HG02642 (cell line): ENCODE data around the gene C12orf54.
"Not testable (repeated sequence)": the region's sequence is repeated elsewhere in the genome, so short reads cannot be mapped to it uniquely, and the experiment has no call there.

Experiments used
- ATAC-seq: cut with Tn5 transposase; IDR thresholded peaks from one replicate; pipeline ENCODE4 v1.9.1; 2021; ENCODE audit warnings: mild to moderate bottlenecking; ENCODE audit not compliant: unreplicated experiment, poor library complexity

C12orf54 gene

GRCh38 chr12:48506836-48507235 lies 24.5 kb downstream of the C12orf54 start:
- ATAC-seq = not testable (repeated sequence)

GRCh38 chr12:48508987-48509386 lies 26.7 kb downstream of the C12orf54 start:
- ATAC-seq = no peak

GRCh38 chr12:48510111-48510510 lies 27.8 kb downstream of the C12orf54 start:
- ATAC-seq = no peak

- peak; percentile 80 for ATAC-seq
These were observed 30.6 kb downstream of the C12orf54 start for GRCh38 chr12:48512855-48513254.

GRCh38 chr12:48514728-48515127 lies 32.4 kb downstream of the C12orf54 start:
- no peak for ATAC-seq

- ATAC-seq = not testable (repeated sequence)
These were observed 38.1 kb downstream of the C12orf54 start for GRCh38 chr12:48520381-48520780.

GRCh38 chr12:48525332-48525731 lies 43.0 kb downstream of the C12orf54 start, which contains the start of gene OR8S1:
Gene OR8S1, plus strand, starts transcription at chr12:48525632. Its CDS starts 0 bp downstream, at chr12:48525632.
- ATAC-seq = no peak

- no peak for ATAC-seq
These were observed 45.8 kb downstream of the C12orf54 start for GRCh38 chr12:48527891-48528670.

- ATAC-seq = no peak
These were observed 50.3 kb downstream of the C12orf54 start for GRCh38 chr12:48532601-48533000.

GRCh38 chr12:48536602-48537001 lies 54.3 kb downstream of the C12orf54 start:
- no peak for ATAC-seq

- ATAC-seq = no peak
These were observed 60.1 kb downstream of the C12orf54 start for GRCh38 chr12:48542300-48542928.

- no peak for ATAC-seq
These were observed 63.7 kb downstream of the C12orf54 start for GRCh38 chr12:48545833-48546469.
